GM12878 (cell line): ENCODE measurements around the gene TUBB4B. TPM values are rescaled to one million over a fixed set of nuclear protein-coding genes. Genes with fewer than 3 reads are reported as not detected.

Experiments
- ATAC-seq: fragments of 200-7000 bp; cut with Tn5 transposase; 3 replicates; pipeline ENCODE4 v1.9.1; 2020; ENCODE audit warnings: mild to moderate bottlenecking, moderate library complexity
- BruUV-seq: library from RNA; stranded (reverse); fragments of 400-500 nt; replicated peaks from 2 replicates; lab custom pipeline; 2021; lab: Mats Ljungman, UMichigan
- CTCF ChIA-PET: fragments of 300-600 bp; sonication (Branson Sonifier 250); formaldehyde crosslinking; extraction: SDS; loops from one replicate; lab custom pipeline; 2021; ENCODE audit warnings: inconsistent platforms; lab: Yijun Ruan, JAX
- POLR2A ChIA-PET: fragments of 350-600 bp; formaldehyde crosslinking; extraction: SDS; loops from one replicate; lab custom pipeline; 2021; ENCODE audit warnings: inconsistent platforms; lab: Charles Lee
- RAD21 ChIA-PET: fragments of 300-600 bp; sonication (Branson Sonifier 250); formaldehyde crosslinking; loops from one replicate; lab custom pipeline; 2023; ENCODE audit warnings: antibody characterized with exemption; ENCODE audit not compliant: unreplicated experiment; lab: Charles Lee
- SMC1A ChIA-PET: fragments of 300-600 bp; sonication (Branson Sonifier 250); formaldehyde crosslinking; loops from one replicate; lab custom pipeline; 2023; ENCODE audit not compliant: unreplicated experiment, uncharacterized antibody; lab: Charles Lee
- DNase-seq: peaks from one replicate; pipeline ENCODE4 v3.0.0-alpha.2; 2011; ENCODE audit warnings: low read depth, low spot score
- FAIRE-seq: peaks from 3 replicates; lab custom pipeline; 2011; peaks lifted over from hg19 to GRCh38; lab: Jason Lieb, UNC
- H2AFZ ChIP-seq: 2 replicates; pipeline ENCODE4 v1.6.0; 2011; ENCODE audit warnings: low read depth, low read length, control low read depth; ENCODE audit not compliant: control insufficient read depth
- H3K27ac ChIP-seq: 2 replicates; pipeline ENCODE4 v1.5.1; 2011; ENCODE audit warnings: control low read depth; ENCODE audit not compliant: control insufficient read depth, insufficient read depth
- H3K27me3 ChIP-seq, 2 experiments: replicated peaks in 1 of 2; 2 replicates each; pipeline versions ENCODE4 v1.6.0 to v1.6.1; 2011; ENCODE audit warnings: low read length in 1 of 2; ENCODE audit not compliant: control insufficient read depth in 2 of 2, insufficient read depth in 2 of 2
- H3K36me3 ChIP-seq, 2 experiments: 2 replicates each; pipeline ENCODE4 v1.5.1; 2011; ENCODE audit warnings: low read length in 1 of 2; ENCODE audit not compliant: control insufficient read depth in 2 of 2, insufficient read depth in 2 of 2
- H3K4me1 ChIP-seq: 2 replicates; pipeline ENCODE4 v1.6.1; 2011; ENCODE audit warnings: mild to moderate bottlenecking, low read length, moderate library complexity, mixed read lengths; ENCODE audit not compliant: control insufficient read depth, insufficient read depth
- H3K4me2 ChIP-seq: 2 replicates; pipeline ENCODE4 v1.6.0; 2011; ENCODE audit warnings: control low read depth; ENCODE audit not compliant: control insufficient read depth, insufficient read depth
- H3K4me3 ChIP-seq: fragments of 200-600 bp; sonication (generic); 2 replicates; pipeline ENCODE4 v1.5.1; 2016
- H3K79me2 ChIP-seq: 2 replicates; pipeline ENCODE4 v1.6.0; 2011; ENCODE audit warnings: low read length; ENCODE audit not compliant: control insufficient read depth, insufficient read depth
- H3K9ac ChIP-seq: 2 replicates; pipeline ENCODE4 v1.8.0; 2011; ENCODE audit warnings: low read length, control low read depth, mixed read lengths; ENCODE audit not compliant: control insufficient read depth, insufficient read depth
- H3K9me3 ChIP-seq: replicated peaks from 3 replicates; pipeline ENCODE4 v1.5.1; 2011; ENCODE audit warnings: mild to moderate bottlenecking, low read length; ENCODE audit not compliant: control insufficient read depth, insufficient read depth
- H4K20me1 ChIP-seq: 2 replicates; pipeline ENCODE4 v1.6.0; 2011; ENCODE audit not compliant: control insufficient read depth, insufficient read depth
- MLLT1 ChIP-seq: fragments of 450-650 bp; IDR thresholded peaks from 2 replicates; pipeline ENCODE4 v1.6.1; 2016; ENCODE audit warnings: mild to moderate bottlenecking
- NFXL1 ChIP-seq: fragments of 450-650 bp; IDR thresholded peaks from 2 replicates; pipeline ENCODE4 v1.6.1; 2017; ENCODE audit warnings: antibody characterized with exemption, mild to moderate bottlenecking, borderline replicate concordance
- SMAD5 ChIP-seq: IDR thresholded peaks from 2 replicates; pipeline ENCODE4 v1.6.1; 2016; ENCODE audit warnings: antibody characterized with exemption, low read depth
- ZNF24 ChIP-seq: fragments of 450-650 bp; IDR thresholded peaks from 2 replicates; pipeline ENCODE4 v1.6.1; 2017; ENCODE audit warnings: antibody characterized with exemption, mild to moderate bottlenecking
- WGBS: methylation state at CpG from one replicate; pipeline ENCODE4 v1.1.6; 2016; ENCODE audit warnings: low lambda C conversion rate; ENCODE audit not compliant: insufficient replicate concordance, insufficient coverage; ENCODE audit errors: missing lambda C conversion rate; 5-methylcytosine and 5-hydroxymethylcytosine counted together
- in situ Hi-C: fragments of 300-500 bp; cut with MboI; formaldehyde crosslinking; loops from 9 replicates; pipeline ENCODE4 v1.14.3; 2018; ENCODE audit warnings: mixed read lengths
- intact Hi-C: fragments of 100-400 bp; cut with micrococcal nuclease; formaldehyde crosslinking; loops from one replicate; pipeline ENCODE4 v1.14.2; 2022; ENCODE audit not compliant: unreplicated experiment
- polyA plus RNA-seq, 11 experiments: library from polyadenylated mRNA; depleted of rRNA in 4 of 11; unstranded in 6 of 11; stranded (reverse) in 5 of 11; fragments of >200 nt; fragmentation: Nextera tagmentation in 4 of 11; fragmentation: Illumina TruSeq in 1 of 11; extraction: Ambion mirVana in 4 of 11; extraction: Trizol in 1 of 11; gene quantifications; 1 replicate in 1 of 11; 2 replicates in 10 of 11; pipeline versions ENCODE4 v1.2.1 to v1.2.3, GENCODE V29; 2011 to 2016; ENCODE audit warnings: inconsistent platforms in 2 of 11, missing spikeins in 2 of 11, low read depth in 1 of 11
- total RNA-seq, 4 experiments: library from RNA; depleted of rRNA in 3 of 4; stranded (reverse); fragments of >200 nt in 3 of 4; fragmentation: Illumina TruSeq in 1 of 4; extraction: Trizol in 1 of 4; gene quantifications; 2 replicates each; pipeline versions ENCODE4 v1.2.1 to v1.2.3, GENCODE V29; 2013 to 2021
- TF ChIP-seq, protein P1 (sequence below): fragments of 450-650 bp; IDR thresholded peaks from 2 replicates; pipeline ENCODE4 v1.6.1; 2017; ENCODE audit warnings: mild to moderate bottlenecking, moderate library complexity

TUBB4B gene
- total and polyA plus RNA-seq, 10 of the 15 experiments (the other 5 are each of a cell fraction or from before 2014, with no cell fraction given), result 23.0 to 532 (median 254) TPM

DNA sequence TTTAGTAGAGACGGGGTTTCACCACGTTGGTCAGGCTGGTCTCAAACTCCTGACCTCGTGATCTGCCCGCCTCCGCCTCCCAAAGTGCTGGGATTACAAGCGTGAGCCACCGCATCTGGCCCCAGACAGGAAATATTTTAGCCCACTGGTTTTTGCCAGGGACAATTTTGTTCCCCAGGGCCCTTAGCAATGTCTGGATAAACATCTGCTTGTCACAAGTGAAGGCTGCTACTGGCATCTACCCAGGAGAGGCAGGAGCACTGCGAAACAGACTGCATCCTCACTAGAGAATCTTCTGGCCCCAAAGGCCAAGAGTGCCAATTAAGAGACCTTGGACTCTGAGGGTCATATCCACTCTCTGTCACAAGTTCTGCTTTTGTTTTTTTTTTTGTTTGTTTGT lies 38.1 kb upstream of the TUBB4B start:
- in situ Hi-C loops, result no loop called here
- TF ChIP-seq ZNF24 (no peak), SMAD5 (no peak)
- TF ChIP-seq, all 136 proteins: peak for 0
- intact Hi-C loops, result no loop called here
- RAD21 ChIA-PET, result interaction anchor here (0.8 to 1.2 kb wide), 3 partner anchors 19 to 53 kb away, joined by 3 to 7 read pairs (median 3); partner anchors contain the start of gene RNF208
- 45% methylated on average over 8 of the region's 8 CpGs for WGBS
- Histone ChIP-seq H3K79me2 (peaks cover 45% of the 10 kb centered on the region), H2AFZ (no peak overlapping the region), H4K20me1 (no peaks in the 10 kb centered on the region), H3K9me3 (no peaks in the 10 kb centered on the region), H3K36me3 (no peaks in the 10 kb centered on the region), H3K27ac (no peak overlapping the region), H3K9ac (no peak overlapping the region), H3K27me3 (no peaks in the 10 kb centered on the region), H3K4me2 (peak overlapping the region; percentile 41; the same call in 1 of the 2 replicates), H3K4me3 (no peak overlapping the region), H3K4me1 (peaks cover 43% of the 10 kb centered on the region)
- POLR2A ChIA-PET, result interaction anchor here (0.7 to 8.0 kb wide), 3 partner anchors 20 to 68 kb away, joined by 3 to 68 read pairs (median 29); partner anchors contain the start of genes CYSRT1 and RNF208
- BruUV-seq, result no TSS peak
- CTCF ChIA-PET, result interaction anchor here (1.3 to 1.7 kb wide), 3 partner anchors 25 to 46 kb away, joined by 3 to 6 read pairs (median 3); partner anchors contain the start of gene RNF224
- ATAC-seq, result no peak
- DNase-seq, result no peak
- SMC1A ChIA-PET, result interaction anchor here (0.7 to 4.6 kb wide), 2 partner anchors 17 to 21 kb away, joined by 3 to 18 read pairs; partner anchors contain the start of genes CYSRT1 and RNF208
- FAIRE-seq, result no peak

DNA sequence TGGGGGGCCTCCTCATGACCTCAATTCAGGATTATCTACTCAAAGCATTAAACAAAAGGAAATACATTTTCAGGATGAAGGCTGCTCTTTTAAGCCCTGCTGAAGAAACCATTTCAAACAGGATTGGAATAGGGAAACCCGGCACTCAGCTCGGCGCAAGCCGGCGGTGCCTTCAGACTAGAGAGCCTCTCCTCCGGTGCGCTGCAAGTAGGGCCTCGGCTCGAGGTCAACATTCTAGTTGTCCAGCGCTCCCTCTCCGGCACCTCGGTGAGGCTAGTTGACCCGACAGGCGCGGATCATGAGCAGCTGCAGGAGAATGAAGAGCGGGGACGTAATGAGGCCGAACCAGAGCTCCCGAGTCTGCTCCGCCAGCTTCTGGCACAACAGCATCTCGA lies 36.4 kb upstream of the TUBB4B start:
- Histone ChIP-seq H3K4me2 (peak overlapping the region; percentile 70), H3K27ac (peak overlapping the region; percentile 75), H3K79me2 (peaks cover 45% of the 10 kb centered on the region), H3K27me3 (no peaks in the 10 kb centered on the region), H3K9me3 (no peaks in the 10 kb centered on the region), H2AFZ (no peak overlapping the region), H3K4me1 (peaks cover 38% of the 10 kb centered on the region), H4K20me1 (no peaks in the 10 kb centered on the region)
- ChIA-PET CTCF (interaction anchor here (0.9 to 1.9 kb wide), 5 partner anchors 12 to 137 kb away, joined by 3 to 10 read pairs (median 5); partner anchors contain the start of genes RNF224 and SSNA1), POLR2A (interaction anchor here (1.5 to 8.0 kb wide), 7 partner anchors 16 to 135 kb away, joined by 4 to 68 read pairs (median 6); partner anchors contain the start of genes CYSRT1, MAN1B1, NELFB and RNF208), RAD21 (interaction anchor here (1.1 to 1.6 kb wide), 4 partner anchors 15 to 18 kb away, joined by 3 to 9 read pairs (median 4); partner anchors contain the start of genes RNF208 and SSNA1), SMC1A (interaction anchor here (1.4 to 4.6 kb wide), 2 partner anchors 17 to 19 kb away, joined by 5 to 18 read pairs; partner anchors contain the start of genes ANAPC2, CYSRT1, RNF208 and SSNA1)
- no peak for DNase-seq
- intact Hi-C loops, result no loop called here
- BruUV-seq, result no TSS peak
- in situ Hi-C loops, result no loop called here
- ATAC-seq, result no peak
- 7% methylated on average over 21 of the region's 21 CpGs for WGBS
- 0 out of 2 replicates have a peak, but pooled peaks have one; percentile 50 for TF ChIP-seq MLLT1
- TF ChIP-seq, protein P1, sequence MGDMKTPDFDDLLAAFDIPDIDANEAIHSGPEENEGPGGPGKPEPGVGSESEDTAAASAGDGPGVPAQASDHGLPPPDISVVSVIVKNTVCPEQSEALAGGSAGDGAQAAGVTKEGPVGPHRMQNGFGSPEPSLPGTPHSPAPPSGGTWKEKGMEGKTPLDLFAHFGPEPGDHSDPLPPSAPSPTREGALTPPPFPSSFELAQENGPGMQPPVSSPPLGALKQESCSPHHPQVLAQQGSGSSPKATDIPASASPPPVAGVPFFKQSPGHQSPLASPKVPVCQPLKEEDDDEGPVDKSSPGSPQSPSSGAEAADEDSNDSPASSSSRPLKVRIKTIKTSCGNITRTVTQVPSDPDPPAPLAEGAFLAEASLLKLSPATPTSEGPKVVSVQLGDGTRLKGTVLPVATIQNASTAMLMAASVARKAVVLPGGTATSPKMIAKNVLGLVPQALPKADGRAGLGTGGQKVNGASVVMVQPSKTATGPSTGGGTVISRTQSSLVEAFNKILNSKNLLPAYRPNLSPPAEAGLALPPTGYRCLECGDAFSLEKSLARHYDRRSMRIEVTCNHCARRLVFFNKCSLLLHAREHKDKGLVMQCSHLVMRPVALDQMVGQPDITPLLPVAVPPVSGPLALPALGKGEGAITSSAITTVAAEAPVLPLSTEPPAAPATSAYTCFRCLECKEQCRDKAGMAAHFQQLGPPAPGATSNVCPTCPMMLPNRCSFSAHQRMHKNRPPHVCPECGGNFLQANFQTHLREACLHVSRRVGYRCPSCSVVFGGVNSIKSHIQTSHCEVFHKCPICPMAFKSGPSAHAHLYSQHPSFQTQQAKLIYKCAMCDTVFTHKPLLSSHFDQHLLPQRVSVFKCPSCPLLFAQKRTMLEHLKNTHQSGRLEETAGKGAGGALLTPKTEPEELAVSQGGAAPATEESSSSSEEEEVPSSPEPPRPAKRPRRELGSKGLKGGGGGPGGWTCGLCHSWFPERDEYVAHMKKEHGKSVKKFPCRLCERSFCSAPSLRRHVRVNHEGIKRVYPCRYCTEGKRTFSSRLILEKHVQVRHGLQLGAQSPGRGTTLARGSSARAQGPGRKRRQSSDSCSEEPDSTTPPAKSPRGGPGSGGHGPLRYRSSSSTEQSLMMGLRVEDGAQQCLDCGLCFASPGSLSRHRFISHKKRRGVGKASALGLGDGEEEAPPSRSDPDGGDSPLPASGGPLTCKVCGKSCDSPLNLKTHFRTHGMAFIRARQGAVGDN, result no peak
- no peak for TF ChIP-seq NFXL1
- TF ChIP-seq, all 136 proteins: peak for 1
- H3K36me3 ChIP-seq, result 0 out of 4 replicates have a peak, but pooled peaks cover 0 to 4% of the 10 kb centered on the region in 2 experiments
- H3K4me3 ChIP-seq, result peak overlapping the region; percentile 95
- peak overlapping the region; percentile 98 for H3K9ac ChIP-seq
- no peak for FAIRE-seq
